ENCODE measurements around the gene CXCR4. TPM values are rescaled to one million over a fixed set of nuclear protein-coding genes. Genes with fewer than 3 reads are reported as not detected.

Gene CXCR4
- polyA plus RNA-seq, 1 of the 3 experiments (the other 2 are of a cell fraction), result 0.48 TPM

GRCh38 chr2:136136931-136137330 lies 19.0 kb upstream of the CXCR4 start (continued):
- TF ChIP-seq CTCF (IDR thresholded peaks at IDR 0.05), result no peak

GRCh38 chr2:136135921-136136906 lies 18.3 kb upstream of the CXCR4 start:
- no peaks in the 10 kb centered on the region for H4K20me1 ChIP-seq (ENCODE audit: insufficient read depth)
- peaks cover 0 to 3% of the 10 kb centered on the region in 2 experiments; a peak in 2 of 4 replicates for H3K4me1 ChIP-seq (ENCODE audit: control insufficient read depth in 1 of 2, insufficient read depth in 2 of 2, low read depth in 1 of 2, low read length in 1 of 2)
- no peak overlapping the region for H2AFZ ChIP-seq (ENCODE audit: low read depth)
- DNase-seq, result no peak
- no peak overlapping the region for H3K27ac ChIP-seq (ENCODE audit: low read depth in 2 of 2, low read length in 1 of 2)
- CTCF ChIA-PET, result interaction anchor here (0.7 to 1.6 kb wide), 5 partner anchors 8 to 242 kb away, joined by 3 to 6 read pairs (median 3); no protein-coding TSS in a partner anchor
- H3K36me3 ChIP-seq (replicated peaks in 1 of 2; ENCODE audit: control insufficient read depth in 1 of 2, insufficient read depth in 2 of 2, low read length in 1 of 2), result no peaks in the 10 kb centered on the region
- WGBS (ENCODE audit: low lambda C conversion rate), result 27% methylated on average over 7 of the region's 8 CpGs
- no peaks in the 10 kb centered on the region for H3K79me2 ChIP-seq (ENCODE audit: insufficient read depth)
- H3K4me3 ChIP-seq (ENCODE audit: low read depth in 2 of 2, low read length in 1 of 2), result no peak overlapping the region
- TF ChIP-seq IRF3 (IDR thresholded peaks at IDR 0.05; ENCODE audit: low read depth, low read length), result no peak
- no peak for TF ChIP-seq GATA2 (CRISPR knock-in tag; IDR thresholded peaks at IDR 0.05)
- no peaks in the 10 kb centered on the region for H3K9me2 ChIP-seq
- H3K9ac ChIP-seq, result no peak overlapping the region
- H3K9me3 ChIP-seq, result no peaks in the 10 kb centered on the region
- H3K27me3 ChIP-seq (ENCODE audit: insufficient read depth), result no peaks in the 10 kb centered on the region
- H3F3A ChIP-seq (replicated peaks; ENCODE audit: insufficient read depth), result no peaks in the 10 kb centered on the region
- POLR2A ChIA-PET, result interaction anchor here (1.0 kb wide), 1 partner anchor 17 kb away, joined by 4 read pairs; no protein-coding TSS in a partner anchor
- H3K4me2 ChIP-seq, result no peak overlapping the region

GRCh38 chr2:136135462-136135861 lies 17.5 kb upstream of the CXCR4 start:
- no peak for TF ChIP-seq CHD2 (IDR thresholded peaks at IDR 0.05; ENCODE audit: low read length, partially characterized antibody)
- TF ChIP-seq REST (IDR thresholded peaks at IDR 0.05; ENCODE audit: low read depth, low read length), result no peak
- TF ChIP-seq FOXJ3 (CRISPR knock-in tag; IDR thresholded peaks at IDR 0.05), result no peak
- TF ChIP-seq SMC3 (IDR thresholded peaks at IDR 0.05; ENCODE audit: low read depth, low read length), result no peak
- TF ChIP-seq TCF12 (IDR thresholded peaks at IDR 0.05), result no peak
- TF ChIP-seq ELF1 (IDR thresholded peaks at IDR 0.05), result no peak
- TF ChIP-seq NFIC (IDR thresholded peaks at IDR 0.05; ENCODE audit: borderline replicate concordance), result no peak
- H3K4me2 ChIP-seq, result no peak overlapping the region
- H2AFZ ChIP-seq (ENCODE audit: low read depth), result no peak overlapping the region
- H3K4me3 ChIP-seq (ENCODE audit: low read depth in 2 of 2, low read length in 1 of 2), result no peak overlapping the region
- ChIA-PET POLR2A (interaction anchor here (1.0 kb wide), 1 partner anchor 16 kb away, joined by 4 read pairs; no protein-coding TSS in a partner anchor), CTCF (interaction anchor here (0.7 to 1.4 kb wide), 2 partner anchors 8 to 11 kb away, joined by 3 to 4 read pairs; no protein-coding TSS in a partner anchor)
- H3K79me2 ChIP-seq (ENCODE audit: insufficient read depth), result no peaks in the 10 kb centered on the region
- no peaks in the 10 kb centered on the region for H3F3A ChIP-seq (replicated peaks; ENCODE audit: insufficient read depth)
- no peaks in the 10 kb centered on the region for H3K36me3 ChIP-seq (replicated peaks in 1 of 2; ENCODE audit: control insufficient read depth in 1 of 2, insufficient read depth in 2 of 2, low read length in 1 of 2)
- H4K20me1 ChIP-seq (ENCODE audit: insufficient read depth), result no peaks in the 10 kb centered on the region
- no peaks in the 10 kb centered on the region for H3K9me2 ChIP-seq
- no peak for DNase-seq
- H3K4me1 ChIP-seq (ENCODE audit: control insufficient read depth in 1 of 2, insufficient read depth in 2 of 2, low read depth in 1 of 2, low read length in 1 of 2), result no peaks in the 10 kb centered on the region; a peak in 1 of 4 replicates
- no peaks in the 10 kb centered on the region for H3K9me3 ChIP-seq
- H3K9ac ChIP-seq, result no peak overlapping the region
- no peaks in the 10 kb centered on the region for H3K27me3 ChIP-seq (ENCODE audit: insufficient read depth)
- H3K27ac ChIP-seq (ENCODE audit: low read depth in 2 of 2, low read length in 1 of 2), result no peak overlapping the region

Measured in SK-N-SH (cell line).